ENCODE measurements around the gene SRSF9. TPM values are rescaled to one million over a fixed set of nuclear protein-coding genes. Genes with fewer than 3 reads are reported as not detected.

The SRSF9 gene
- total RNA-seq, 2 donors from 2014 or later: 291 to 324 TPM

GRCh38 chr12:120496413-120497340 lies 27.1 kb upstream of the SRSF9 start:
- peak; percentile 85 for DNase-seq
- Mint-ChIP-seq H3K27me3 (ENCODE audit: insufficient read depth) (no peaks in the 10 kb centered on the region), H3K4me3 (peak overlapping the region; percentile 96), H3K27ac (peak overlapping the region; percentile 94), H3K9me3 (no peaks in the 10 kb centered on the region), H3K4me1 (peaks cover 29% of the 10 kb centered on the region), H3K36me3 (ENCODE audit: low read depth) (peaks cover 34% of the 10 kb centered on the region)
- Histone ChIP-seq H3K4me1 (ENCODE audit: control insufficient read depth, insufficient read depth, low read length) (peaks cover 3% of the 10 kb centered on the region), H3K9ac (ENCODE audit: extremely low read depth, low read length, poor library complexity, severe bottlenecking) (peak overlapping the region; percentile 91), H3K4me3 (ENCODE audit: low read length) (peak overlapping the region; percentile 92), H3K9me3 (ENCODE audit: control insufficient read depth, low read length) (no peaks in the 10 kb centered on the region), H3K36me3 (ENCODE audit: control insufficient read depth, insufficient read depth, low read length) (peaks cover 26% of the 10 kb centered on the region), H3K27ac (ENCODE audit: low read depth, low read length) (peak overlapping the region; percentile 81), H3K27me3 (ENCODE audit: control insufficient read depth, insufficient read depth, low read length, poor library complexity, severe bottlenecking) (no peaks in the 10 kb centered on the region)
- TF ChIP-seq, protein P1, sequence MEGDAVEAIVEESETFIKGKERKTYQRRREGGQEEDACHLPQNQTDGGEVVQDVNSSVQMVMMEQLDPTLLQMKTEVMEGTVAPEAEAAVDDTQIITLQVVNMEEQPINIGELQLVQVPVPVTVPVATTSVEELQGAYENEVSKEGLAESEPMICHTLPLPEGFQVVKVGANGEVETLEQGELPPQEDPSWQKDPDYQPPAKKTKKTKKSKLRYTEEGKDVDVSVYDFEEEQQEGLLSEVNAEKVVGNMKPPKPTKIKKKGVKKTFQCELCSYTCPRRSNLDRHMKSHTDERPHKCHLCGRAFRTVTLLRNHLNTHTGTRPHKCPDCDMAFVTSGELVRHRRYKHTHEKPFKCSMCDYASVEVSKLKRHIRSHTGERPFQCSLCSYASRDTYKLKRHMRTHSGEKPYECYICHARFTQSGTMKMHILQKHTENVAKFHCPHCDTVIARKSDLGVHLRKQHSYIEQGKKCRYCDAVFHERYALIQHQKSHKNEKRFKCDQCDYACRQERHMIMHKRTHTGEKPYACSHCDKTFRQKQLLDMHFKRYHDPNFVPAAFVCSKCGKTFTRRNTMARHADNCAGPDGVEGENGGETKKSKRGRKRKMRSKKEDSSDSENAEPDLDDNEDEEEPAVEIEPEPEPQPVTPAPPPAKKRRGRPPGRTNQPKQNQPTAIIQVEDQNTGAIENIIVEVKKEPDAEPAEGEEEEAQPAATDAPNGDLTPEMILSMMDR (conservative IDR thresholded peaks at IDR 0.05): no peak
- WGBS, 2 experiments (ENCODE audit: insufficient coverage in 1 of 2, insufficient read length in 1 of 2): 1% methylated on average over 23 to 47 of the region's 47 CpGs

- Mint-ChIP-seq H3K9me3 (no peaks in the 10 kb centered on the region), H3K36me3 (ENCODE audit: low read depth) (peaks cover 35% of the 10 kb centered on the region), H3K27ac (peak within 1 kb of the TSS; percentile 94), H3K4me3 (peak within 1 kb of the TSS; percentile 96), H3K27me3 (ENCODE audit: insufficient read depth) (no peaks in the 10 kb centered on the region), H3K4me1 (peaks cover 29% of the 10 kb centered on the region)
- peak; percentile 100 for DNase-seq
- peak within 1 kb of the TSS; percentile 92 for H3K4me3 ChIP-seq (ENCODE audit: low read length)
- TF ChIP-seq, protein P1 (conservative IDR thresholded peaks at IDR 0.05): no peak
- 0% methylated on average over 12 to 53 of the region's 53 CpGs for WGBS, 2 experiments (ENCODE audit: insufficient coverage in 1 of 2, insufficient read length in 1 of 2)
- H3K9ac ChIP-seq (ENCODE audit: extremely low read depth, low read length, poor library complexity, severe bottlenecking): peak within 1 kb of the TSS; percentile 91
- peaks cover 23% of the 10 kb centered on the region for H3K36me3 ChIP-seq (ENCODE audit: control insufficient read depth, insufficient read depth, low read length)
- no peaks in the 10 kb centered on the region for H3K27me3 ChIP-seq (ENCODE audit: control insufficient read depth, insufficient read depth, low read length, poor library complexity, severe bottlenecking)
- H3K9me3 ChIP-seq (ENCODE audit: control insufficient read depth, low read length): no peaks in the 10 kb centered on the region
- peaks cover 3% of the 10 kb centered on the region for H3K4me1 ChIP-seq (ENCODE audit: control insufficient read depth, insufficient read depth, low read length)
- H3K27ac ChIP-seq (ENCODE audit: low read depth, low read length): peak within 1 kb of the TSS; percentile 81
These were observed 26.3 kb upstream of the SRSF9 start, which contains the start of gene DYNLL1 for GRCh38 chr12:120495731-120496412. Gene DYNLL1, plus strand, starts transcription at chr12:120496113. Its CDS starts 309 bp downstream, at chr12:120496422.

GRCh38 chr12:120495186-120495730 lies 25.7 kb upstream of the SRSF9 start:
- H3K9me3 Mint-ChIP-seq: no peaks in the 10 kb centered on the region
- H3K4me1 ChIP-seq (ENCODE audit: control insufficient read depth, insufficient read depth, low read length): peaks cover 6% of the 10 kb centered on the region
- peak overlapping the region; percentile 92 for H3K4me3 ChIP-seq (ENCODE audit: low read length)
- peaks cover 31% of the 10 kb centered on the region for H3K4me1 Mint-ChIP-seq
- H3K27ac Mint-ChIP-seq: peak overlapping the region; percentile 88
- TF ChIP-seq, protein P1 (conservative IDR thresholded peaks at IDR 0.05): no peak
- peaks cover 29% of the 10 kb centered on the region for H3K36me3 Mint-ChIP-seq (ENCODE audit: low read depth)
- DNase-seq: no peak
- H3K4me3 Mint-ChIP-seq: peak overlapping the region; percentile 96
- H3K27ac ChIP-seq (ENCODE audit: low read depth, low read length): no peak overlapping the region
- H3K27me3 Mint-ChIP-seq (ENCODE audit: insufficient read depth): no peaks in the 10 kb centered on the region
- H3K36me3 ChIP-seq (ENCODE audit: control insufficient read depth, insufficient read depth, low read length): peaks cover 21% of the 10 kb centered on the region
- H3K9ac ChIP-seq (ENCODE audit: extremely low read depth, low read length, poor library complexity, severe bottlenecking): peak overlapping the region; percentile 72
- no peaks in the 10 kb centered on the region for H3K9me3 ChIP-seq (ENCODE audit: control insufficient read depth, low read length)
- no peaks in the 10 kb centered on the region for H3K27me3 ChIP-seq (ENCODE audit: control insufficient read depth, insufficient read depth, low read length, poor library complexity, severe bottlenecking)
- 13 to 15% methylated on average over 9 to 17 of the region's 17 CpGs for WGBS, 2 experiments (ENCODE audit: insufficient coverage in 1 of 2, insufficient read length in 1 of 2)
